GM15510 (cell line): ENCODE results near the gene SPAG8.

ENCODE experiments used
- POLR2A ChIP-seq: IDR thresholded peaks from 3 replicates; pipeline ENCODE4 v1.6.1; 2011; ENCODE audit warnings: borderline replicate concordance; ENCODE audit not compliant: insufficient read length; ENCODE audit errors: extremely low read depth

SPAG8 gene

DNA sequence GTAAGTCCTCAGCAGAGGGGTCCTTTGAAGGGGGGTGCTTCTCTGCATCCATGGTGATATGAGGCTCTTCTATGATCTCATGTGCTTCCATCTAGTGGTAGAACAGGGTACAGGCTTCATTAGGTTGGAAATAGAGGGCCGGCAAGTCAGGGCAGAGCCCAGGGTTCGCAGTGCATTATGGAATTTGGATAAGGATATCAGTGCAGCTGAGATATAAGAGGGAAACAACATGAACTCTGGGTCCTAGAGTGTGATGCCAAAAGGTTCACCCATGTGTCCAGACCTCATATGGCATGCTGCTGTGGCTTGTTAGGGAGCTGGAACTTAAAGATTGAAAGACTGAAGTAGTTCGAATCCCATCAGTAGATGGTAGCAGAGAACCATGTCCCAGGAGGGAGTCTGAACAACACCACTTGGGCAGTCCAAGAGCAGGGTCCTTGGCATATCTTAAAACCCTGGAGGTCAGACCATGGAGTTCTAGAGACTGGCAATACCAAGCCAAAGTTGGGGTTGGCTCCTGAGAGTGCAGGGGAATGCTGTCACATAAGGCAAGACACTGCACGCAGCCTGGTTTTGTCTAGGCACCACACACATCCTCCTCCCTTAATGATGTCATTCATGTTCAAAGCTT, 14.1 kb upstream of the SPAG8 start:
- TF ChIP-seq POLR2A, result no peak

DNA sequence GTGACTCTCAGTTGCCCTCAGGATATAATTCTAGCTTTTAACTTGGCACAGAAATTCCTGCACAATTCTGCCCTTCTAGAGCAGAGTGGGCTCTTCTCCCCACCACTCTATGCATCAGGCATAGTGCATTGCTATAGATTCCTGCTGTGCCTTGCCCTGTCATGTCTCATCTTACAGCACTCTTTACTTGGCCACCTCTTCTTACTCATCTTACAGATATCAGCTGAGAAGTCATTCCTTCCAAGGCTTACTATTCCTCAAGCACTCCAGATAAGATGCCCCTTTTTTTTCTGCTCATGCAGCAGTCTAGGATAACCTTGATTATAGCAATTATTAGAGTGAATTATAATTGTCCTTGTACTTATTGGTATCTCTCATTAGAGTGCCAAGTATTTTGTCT, 10.9 kb upstream of the SPAG8 start:
- TF ChIP-seq POLR2A, result no peak

DNA sequence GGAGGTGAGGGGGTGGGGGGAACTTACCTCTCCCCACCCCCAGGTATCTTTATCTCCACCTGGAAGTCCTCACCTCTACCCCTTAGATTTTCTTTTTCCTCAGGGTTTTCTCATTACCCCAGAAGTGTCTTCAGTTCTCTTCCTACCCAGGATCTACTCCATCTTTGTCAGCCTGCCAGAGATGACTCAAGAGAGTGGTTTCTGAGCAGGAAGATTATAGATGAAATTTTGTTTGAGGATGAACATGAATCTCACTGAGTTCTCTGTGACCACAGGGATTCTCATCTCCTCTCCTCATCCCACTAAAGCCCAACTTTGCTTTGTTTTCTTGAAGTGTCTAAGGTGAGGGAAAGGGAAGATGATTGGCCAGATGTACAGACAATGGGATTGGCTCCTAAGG, 8.0 kb upstream of the SPAG8 start:
- no peak for TF ChIP-seq POLR2A

DNA sequence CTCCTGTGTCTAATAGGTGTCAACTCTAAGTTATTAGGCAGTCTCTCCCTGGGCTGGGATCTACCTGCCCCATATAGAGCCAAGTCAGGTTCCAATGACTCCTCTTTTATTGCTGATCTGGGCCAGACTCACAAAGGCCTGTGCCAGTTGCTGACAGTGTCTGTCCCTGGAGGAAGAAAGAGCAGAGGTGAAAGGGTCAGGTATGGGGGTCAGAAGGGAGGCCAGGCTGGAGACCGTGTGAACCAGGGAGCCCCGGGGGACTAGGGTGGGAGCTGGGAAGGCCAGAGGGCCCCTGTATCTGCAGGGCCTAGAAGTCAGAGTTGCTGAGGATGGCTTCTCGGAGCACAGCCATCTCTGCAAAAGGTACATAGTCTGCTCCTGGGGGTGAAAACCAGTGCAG, 6.3 kb upstream of the SPAG8 start:
- no peak for TF ChIP-seq POLR2A

DNA sequence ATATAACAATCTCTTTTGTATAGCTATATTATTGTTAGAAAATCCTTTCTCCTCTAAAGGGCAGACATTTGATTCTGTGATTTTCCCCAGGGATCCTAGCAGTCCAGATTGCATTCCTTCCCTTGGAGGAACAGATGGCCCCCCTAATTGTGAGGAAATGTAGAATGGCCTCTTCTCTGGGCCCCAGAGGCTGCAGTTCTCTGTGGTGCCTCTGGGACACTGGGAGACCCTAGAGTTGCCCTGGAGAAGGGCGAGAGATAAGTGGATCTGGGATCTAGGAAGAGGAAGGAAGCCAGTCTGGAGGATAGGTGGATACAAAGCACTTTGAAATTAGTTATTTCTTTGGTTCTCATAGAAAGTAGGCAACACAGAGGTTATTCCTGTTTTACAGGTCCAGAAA, 4.6 kb upstream of the SPAG8 start:
- no peak for TF ChIP-seq POLR2A

DNA sequence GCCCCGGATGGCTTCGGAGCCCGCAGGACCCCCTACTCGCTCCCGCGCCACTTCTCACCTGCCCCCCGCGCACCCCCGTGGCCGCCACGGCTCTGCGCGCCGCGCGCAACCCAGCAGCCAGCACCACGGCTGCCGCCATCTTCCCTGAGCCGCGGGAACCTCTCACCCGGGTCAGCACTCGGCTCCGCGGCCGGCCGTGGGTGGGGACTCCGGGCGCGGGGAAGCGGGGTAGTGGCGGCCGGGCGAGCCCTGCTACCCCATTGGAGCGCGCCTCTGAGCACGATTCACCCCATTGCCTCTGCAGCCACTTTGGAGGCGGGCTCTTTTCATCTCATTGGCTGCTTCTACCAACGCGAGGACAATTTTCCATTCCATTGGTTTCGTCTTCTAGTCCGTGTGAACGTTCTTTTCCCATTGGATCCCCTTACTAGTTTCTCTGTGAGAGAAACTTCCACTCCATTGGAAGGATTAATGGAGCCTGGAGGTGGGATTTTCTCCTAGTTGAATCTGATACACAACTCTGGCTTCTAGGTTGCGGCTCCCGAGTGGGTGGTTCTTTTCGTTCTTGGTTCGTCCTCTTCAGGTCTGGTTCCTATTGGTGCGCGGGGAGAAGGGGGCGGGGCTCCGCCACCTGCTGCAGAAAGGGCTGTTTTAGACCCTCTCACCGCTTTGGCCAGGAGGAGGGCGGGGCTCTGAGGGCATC, 2.9 kb upstream of the SPAG8 start, which contains the start of gene HINT2:
HINT2 (minus strand) TSS at position 202 of the 703 bp plus-strand sequence; CDS start at position 139, 63 bp downstream.
- TF ChIP-seq POLR2A, result peak; percentile 94

DNA sequence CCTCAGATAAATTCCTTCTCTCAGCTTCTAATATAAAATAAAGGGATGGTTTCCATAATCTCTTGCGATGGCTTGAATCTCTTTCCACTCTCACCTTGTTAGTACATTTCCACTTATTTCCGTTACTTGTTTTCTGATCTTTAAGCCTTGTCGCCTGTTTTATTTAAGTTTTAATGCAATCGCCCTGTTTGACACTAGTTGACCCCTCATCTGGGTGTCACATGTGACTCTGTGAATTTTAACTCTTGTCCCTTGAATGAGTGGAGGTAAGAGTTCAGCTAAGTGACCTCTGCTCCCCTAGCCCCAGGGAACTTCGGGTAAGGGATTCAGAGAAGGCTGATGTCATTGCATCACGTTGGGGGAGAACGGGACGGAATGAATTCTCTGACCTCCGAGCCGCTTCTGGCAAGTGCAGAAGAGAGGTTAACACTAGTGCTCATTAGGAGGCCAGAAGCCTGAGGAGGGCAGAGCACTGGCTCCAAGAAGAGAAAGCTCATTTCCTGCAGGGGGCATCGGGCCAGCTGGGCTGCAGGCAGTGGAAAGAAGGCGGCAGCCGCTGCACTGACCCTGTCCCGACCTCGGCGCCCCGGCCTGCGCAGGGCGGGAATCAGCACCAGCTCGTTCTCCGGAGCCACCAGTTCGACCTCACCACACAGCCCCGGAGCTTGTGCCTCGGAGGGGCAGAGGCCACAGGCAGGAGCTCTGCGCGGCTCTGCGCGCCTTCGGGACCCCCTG, 2.2 kb upstream of the SPAG8 start:
- TF ChIP-seq POLR2A, result no peak

DNA sequence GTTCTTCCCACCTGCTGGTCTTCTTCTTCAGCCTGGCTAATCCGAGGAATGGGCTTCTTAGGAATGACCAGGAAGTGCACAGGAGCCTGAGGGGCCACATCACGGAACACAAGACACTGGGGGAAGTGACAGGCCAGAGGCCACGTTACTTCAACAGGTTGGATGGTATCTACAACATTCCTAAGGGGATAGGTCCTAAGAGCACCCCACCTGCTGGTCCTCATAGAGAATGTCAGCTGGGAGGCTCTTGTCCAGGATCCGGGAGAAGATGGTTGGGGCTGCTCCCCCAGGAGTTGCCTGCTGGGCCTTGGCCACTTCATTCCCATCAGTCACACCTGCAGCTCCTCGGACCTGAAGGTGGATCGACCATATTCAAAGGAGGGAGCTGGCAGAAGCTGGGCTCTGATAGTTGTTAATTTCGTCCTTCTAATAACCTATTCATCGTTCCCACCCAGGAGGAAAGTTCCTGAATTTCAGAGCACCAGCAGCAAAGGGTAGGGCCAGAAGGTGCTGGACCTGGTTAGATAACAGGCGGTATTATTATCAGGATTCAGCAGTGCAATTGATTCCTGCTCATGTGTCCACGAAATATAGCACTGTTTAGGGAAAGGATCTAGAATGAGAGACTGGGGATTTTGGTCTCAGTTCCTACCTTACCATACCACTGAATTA, 1.5 kb upstream of the SPAG8 start:
- no peak for TF ChIP-seq POLR2A

DNA sequence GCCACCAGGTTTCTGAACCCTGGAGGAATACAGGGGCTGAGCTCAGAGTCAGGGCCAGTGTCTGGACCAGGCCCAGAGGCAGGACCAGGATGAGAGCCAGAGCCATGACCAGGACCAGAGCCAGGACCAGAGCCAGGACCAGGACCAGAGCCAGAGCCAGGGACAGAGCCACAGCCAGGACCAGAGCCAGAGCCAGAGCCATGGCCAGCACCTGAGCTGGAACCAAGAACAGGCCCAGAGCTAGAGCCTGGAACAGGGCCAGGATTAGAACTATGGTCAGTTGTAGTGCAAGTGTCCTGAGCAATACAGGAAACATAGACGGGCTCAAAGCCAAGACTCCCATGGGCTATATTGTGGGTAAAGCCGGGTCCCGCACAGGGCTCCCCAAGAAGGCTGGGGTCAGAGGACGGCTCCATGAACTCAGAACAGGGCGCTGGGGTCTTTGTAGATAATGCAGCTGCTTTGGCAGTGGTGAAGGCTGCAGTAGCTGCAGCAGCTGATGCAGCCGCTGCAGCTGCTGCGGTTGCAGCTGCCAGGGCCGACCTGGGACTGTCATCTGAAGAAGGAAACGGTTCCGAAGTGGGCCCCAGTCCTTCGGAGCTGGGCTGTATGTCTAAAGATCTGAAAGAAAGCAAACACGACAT, 559 bp downstream of the SPAG8 start:
- TF ChIP-seq POLR2A, result no peak

DNA sequence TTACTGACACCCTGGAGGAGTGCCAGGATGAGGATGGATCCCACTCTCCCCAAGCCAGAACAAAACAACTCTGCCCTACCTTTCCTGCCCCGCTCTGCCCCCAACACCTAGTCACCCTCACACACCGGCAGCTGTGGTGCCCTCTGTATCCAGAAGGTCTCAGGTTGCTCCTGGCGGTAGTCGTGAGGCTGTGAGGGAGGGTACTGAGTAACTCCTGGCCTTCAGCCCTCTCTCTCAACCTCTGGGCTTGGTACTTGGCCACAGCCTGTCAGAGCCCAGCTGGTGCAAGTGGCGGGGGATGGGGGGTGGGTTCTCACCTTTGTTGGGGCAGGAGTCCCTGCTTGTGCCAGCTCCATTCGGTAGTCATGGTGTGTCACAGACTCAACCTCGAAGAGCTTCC, 1.9 kb downstream of the SPAG8 start:
- no peak for TF ChIP-seq POLR2A

DNA sequence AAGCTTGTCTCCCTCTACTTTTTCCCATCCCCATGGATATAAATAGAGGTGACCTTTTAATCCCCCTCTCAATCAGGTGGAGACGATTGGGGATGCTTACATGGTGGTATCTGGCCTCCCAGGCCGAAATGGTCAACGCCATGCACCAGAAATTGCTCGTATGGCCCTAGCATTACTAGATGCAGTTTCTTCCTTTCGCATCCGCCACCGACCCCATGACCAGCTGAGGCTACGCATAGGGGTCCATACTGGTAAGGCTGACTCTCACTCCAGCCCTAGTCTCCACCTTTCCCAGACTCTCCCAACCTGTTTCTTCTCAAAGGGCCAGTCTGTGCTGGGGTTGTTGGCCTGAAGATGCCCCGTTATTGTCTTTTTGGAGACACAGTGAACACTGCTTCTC, 3.6 kb downstream of the SPAG8 start:
- no peak for TF ChIP-seq POLR2A

DNA sequence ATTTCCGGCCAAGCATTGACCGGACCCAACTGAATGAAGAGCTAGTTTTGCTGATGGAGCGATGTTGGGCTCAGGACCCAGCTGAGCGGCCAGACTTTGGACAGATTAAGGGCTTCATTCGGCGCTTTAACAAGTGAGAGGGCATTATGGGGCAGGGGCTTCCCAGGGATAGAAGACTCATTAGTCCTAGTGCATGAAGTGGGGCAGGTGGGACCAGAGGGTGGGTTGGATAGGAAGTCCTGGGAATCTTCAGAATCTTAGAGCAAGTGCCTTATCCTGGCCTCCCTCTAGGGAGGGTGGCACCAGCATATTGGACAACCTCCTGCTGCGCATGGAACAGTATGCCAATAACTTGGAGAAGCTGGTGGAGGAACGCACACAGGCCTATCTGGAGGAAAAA, 6.0 kb downstream of the SPAG8 start:
- no peak for TF ChIP-seq POLR2A

DNA sequence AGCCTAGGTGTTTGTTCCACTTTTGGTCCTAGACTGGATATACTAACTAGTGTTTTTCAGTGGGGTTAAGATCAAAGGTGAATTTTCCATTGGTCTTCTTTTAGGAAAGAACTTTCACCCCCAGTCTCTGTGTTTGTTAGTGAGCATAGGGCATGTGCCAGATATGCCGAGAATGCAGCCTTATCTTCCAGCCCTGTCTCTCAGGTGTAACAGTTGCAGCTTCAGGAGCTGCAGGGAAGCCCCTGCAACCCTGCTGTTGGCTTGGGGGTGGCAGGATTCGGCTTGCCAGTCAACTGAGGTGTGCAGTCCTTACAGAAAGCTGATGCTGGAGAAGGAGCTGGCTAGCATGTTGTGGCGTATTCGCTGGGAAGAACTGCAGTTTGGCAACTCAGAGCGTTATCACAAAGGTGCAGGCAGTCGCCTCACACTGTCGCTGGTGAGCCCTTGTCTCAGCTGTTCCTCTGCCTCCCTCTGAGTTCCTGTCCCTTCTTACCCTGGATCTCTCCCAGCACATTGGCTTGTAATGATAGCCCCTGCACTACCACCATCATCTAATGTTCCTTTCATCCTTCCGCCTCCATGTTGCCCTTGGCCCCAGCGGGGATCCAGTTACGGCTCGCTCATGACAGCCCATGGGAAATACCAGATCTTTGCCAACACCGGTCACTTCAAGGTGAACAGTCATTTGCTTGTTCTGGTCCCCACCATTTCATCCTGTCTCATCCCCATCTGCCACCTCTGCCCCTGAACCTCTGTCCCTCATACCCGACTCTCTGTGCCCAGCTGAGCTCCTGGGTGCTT, 10.5 kb downstream of the SPAG8 start:
- no peak for TF ChIP-seq POLR2A

DNA sequence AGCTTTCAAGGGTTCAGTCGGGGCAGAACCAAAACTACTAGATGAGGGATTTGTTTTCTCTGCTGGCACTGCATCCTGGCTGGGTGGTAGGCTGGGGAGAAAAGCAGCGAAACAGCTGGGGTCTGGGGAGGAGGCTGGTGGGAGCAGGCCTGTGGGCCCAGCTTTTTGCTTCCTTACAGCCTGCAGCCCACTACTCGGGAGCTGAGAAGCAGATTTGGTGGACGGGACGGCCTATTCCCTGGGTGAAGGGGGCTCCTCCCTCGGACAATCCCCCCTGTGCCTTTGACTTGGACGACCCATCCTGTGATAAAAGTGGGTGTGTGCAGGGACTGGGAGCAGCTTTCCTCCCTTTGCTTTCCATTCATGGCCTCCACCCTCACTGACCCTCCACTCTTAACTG, 11.5 kb downstream of the SPAG8 start:
- no peak for TF ChIP-seq POLR2A
